Peyer's patch (tissue), 4 donors: ENCODE results near the gene SPAG9. TPM values are rescaled to one million over a fixed set of nuclear protein-coding genes. Genes with fewer than 3 reads are reported as not detected.

Source experiments
- DNase-seq, 3 donors: peaks; one replicate each; pipeline ENCODE4 v3.0.0-alpha.2; 2017 to 2019
- H3K27ac ChIP-seq, 4 donors: fragments of 200-600 bp; sonication (generic); one replicate each; pipeline ENCODE4 v1.5.1; 2016 to 2019
- H3K27me3 ChIP-seq, 2 donors: fragments of 200-600 bp; sonication (generic); one replicate each; pipeline ENCODE4 v1.5.1; 2019
- H3K36me3 ChIP-seq, 3 donors: fragments of 200-600 bp; sonication (generic); one replicate each; pipeline ENCODE4 v1.5.1; 2016 to 2019
- H3K4me1 ChIP-seq, 4 donors: fragments of 200-600 bp; sonication (generic); one replicate each; pipeline ENCODE4 v1.5.1; 2016 to 2019
- H3K4me3 ChIP-seq, 4 donors: fragments of 200-600 bp; sonication (generic); 1 replicate in 3 of 4; 2 replicates in 1 of 4; pipeline ENCODE4 v1.5.1; 2016 to 2019; ENCODE audit warnings: mild to moderate bottlenecking in 1 of 4
- H3K9me3 ChIP-seq, 4 donors: fragments of 200-600 bp; sonication (generic); one replicate each; pipeline ENCODE4 v1.5.1; 2016 to 2019; ENCODE audit warnings: mild to moderate bottlenecking in 1 of 4
- CTCF ChIP-seq, 6 experiments: fragments of 450-650 bp in 4 of 6; fragments of 200-600 bp in 2 of 6; sonication (generic) in 1 of 6; IDR thresholded peaks; one replicate each; pipeline ENCODE4 v1.5.1; 2017 to 2019; ENCODE audit warnings: antibody characterized with exemption in 6 of 6, mild to moderate bottlenecking in 3 of 6, moderate library complexity in 1 of 6
- POLR2A ChIP-seq, 2 donors: fragments of 450-650 bp; IDR thresholded peaks; one replicate each; pipeline ENCODE4 v1.5.1; 2017; ENCODE audit warnings: antibody characterized with exemption in 2 of 2, mild to moderate bottlenecking in 2 of 2, moderate library complexity in 2 of 2
- total RNA-seq, 4 donors: library from RNA; depleted of rRNA; stranded (reverse); fragments of >200 nt; gene quantifications; one replicate each; pipeline ENCODE4 v1.1.0, GENCODE V29; 2016

SPAG9 gene
- total RNA-seq, 4 donors from 2014 or later, result 104 to 149 (median 132) TPM

DNA sequence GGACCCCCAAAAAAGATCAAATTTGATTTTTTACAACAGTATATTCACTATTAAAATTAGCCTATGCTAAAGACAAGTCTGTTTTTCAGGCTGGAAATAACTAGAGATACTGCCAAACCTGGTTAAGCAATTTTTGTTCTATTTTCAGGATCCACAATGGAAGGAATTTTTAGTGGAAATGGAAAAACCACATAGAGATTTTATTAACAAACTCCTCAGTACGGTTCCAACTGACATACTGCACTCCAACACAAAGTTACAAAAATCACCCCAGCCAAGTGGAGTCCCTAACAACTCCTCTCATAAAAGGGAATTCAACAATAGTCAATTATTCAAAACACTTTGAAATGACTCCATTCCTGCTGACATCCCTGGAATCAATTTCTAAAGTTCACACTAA, 152.9 kb downstream of the SPAG9 start:
- Histone ChIP-seq H3K4me1 (no peaks in the 10 kb centered on the region), H3K27me3 (no peaks in the 10 kb centered on the region), H3K36me3 (peaks cover 0 to 51% (median 0%) of the 10 kb centered on the region in 3 donors), H3K9me3 (no peaks in the 10 kb centered on the region), H3K4me3 (no peak overlapping the region), H3K27ac (no peak overlapping the region)
- no peak for DNase-seq
- TF ChIP-seq CTCF (IDR thresholded peaks at IDR 0.05) (no peak), POLR2A (IDR thresholded peaks at IDR 0.05) (no peak)

- H3K4me3 ChIP-seq, result no peak overlapping the region
- no peak for TF ChIP-seq CTCF (IDR thresholded peaks at IDR 0.05)
- H3K27ac ChIP-seq, result no peak overlapping the region
- peaks cover 0 to 56% (median 0%) of the 10 kb centered on the region in 3 donors for H3K36me3 ChIP-seq
- DNase-seq, result no peak
- no peaks in the 10 kb centered on the region for H3K4me1 ChIP-seq
- no peaks in the 10 kb centered on the region for H3K9me3 ChIP-seq
- no peaks in the 10 kb centered on the region for H3K27me3 ChIP-seq
These were observed 154.5 kb downstream of the SPAG9 start for GRCh38 chr17:50966163-50966666.

- Histone ChIP-seq H3K27me3 (no peaks in the 10 kb centered on the region), H3K4me1 (no peaks in the 10 kb centered on the region), H3K27ac (no peak overlapping the region), H3K4me3 (no peak overlapping the region), H3K9me3 (no peaks in the 10 kb centered on the region), H3K36me3 (peaks cover 0 to 50% (median 0%) of the 10 kb centered on the region in 3 donors)
- no peak for TF ChIP-seq CTCF (IDR thresholded peaks at IDR 0.05)
- no peak for DNase-seq
These were observed 157.5 kb downstream of the SPAG9 start for GRCh38 chr17:50963139-50963538.

- H3K27ac ChIP-seq, result no peak overlapping the region
- TF ChIP-seq POLR2A (IDR thresholded peaks at IDR 0.05) (no peak), CTCF (IDR thresholded peaks at IDR 0.05) (no peak)
- peaks cover 0 to 3% (median under 1%) of the 10 kb centered on the region in 4 donors for H3K4me1 ChIP-seq
- no peak for DNase-seq
- no peak overlapping the region for H3K4me3 ChIP-seq
- no peaks in the 10 kb centered on the region for H3K27me3 ChIP-seq
- no peaks in the 10 kb centered on the region for H3K9me3 ChIP-seq
- peaks cover 0 to 44% (median 0%) of the 10 kb centered on the region in 3 donors for H3K36me3 ChIP-seq
These were observed 159.1 kb downstream of the SPAG9 start for GRCh38 chr17:50961282-50962220.

DNA sequence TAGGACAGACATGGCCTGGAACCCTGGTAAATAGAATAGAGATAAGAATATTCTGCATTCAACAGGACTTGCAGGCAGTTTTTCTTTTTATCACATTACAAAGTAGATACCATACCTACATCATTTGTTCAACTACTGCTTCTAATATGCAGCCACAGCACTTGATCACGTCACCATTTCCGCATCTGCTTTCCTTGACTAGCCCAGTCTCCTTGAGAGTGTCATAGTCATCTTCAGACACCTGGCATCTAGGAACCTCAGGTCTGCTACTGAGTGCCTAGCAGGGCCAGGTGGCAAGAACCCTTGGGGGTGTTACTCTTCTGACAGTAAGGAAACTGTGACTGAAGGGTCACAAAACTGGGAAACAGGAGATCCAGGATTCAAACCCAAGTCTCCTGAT, 161.3 kb downstream of the SPAG9 start:
- Histone ChIP-seq H3K9me3 (no peaks in the 10 kb centered on the region), H3K36me3 (peaks cover 0 to 27% (median 0%) of the 10 kb centered on the region in 3 donors), H3K4me1 (peaks cover 0 to 25% (median 1%) of the 10 kb centered on the region in 4 donors), H3K27me3 (no peaks in the 10 kb centered on the region), H3K4me3 (no peak overlapping the region), H3K27ac (no peak overlapping the region)
- peak in 1 of 3 donors; percentile 36 for DNase-seq
- no peak for TF ChIP-seq POLR2A (IDR thresholded peaks at IDR 0.05)
